ENCODE results near the gene PCDHGB4.
"Not testable (repeated sequence)": the region's sequence is repeated elsewhere in the genome, so short reads cannot be mapped to it uniquely, and the experiment has no call there.

The PCDHGB4 gene

DNA sequence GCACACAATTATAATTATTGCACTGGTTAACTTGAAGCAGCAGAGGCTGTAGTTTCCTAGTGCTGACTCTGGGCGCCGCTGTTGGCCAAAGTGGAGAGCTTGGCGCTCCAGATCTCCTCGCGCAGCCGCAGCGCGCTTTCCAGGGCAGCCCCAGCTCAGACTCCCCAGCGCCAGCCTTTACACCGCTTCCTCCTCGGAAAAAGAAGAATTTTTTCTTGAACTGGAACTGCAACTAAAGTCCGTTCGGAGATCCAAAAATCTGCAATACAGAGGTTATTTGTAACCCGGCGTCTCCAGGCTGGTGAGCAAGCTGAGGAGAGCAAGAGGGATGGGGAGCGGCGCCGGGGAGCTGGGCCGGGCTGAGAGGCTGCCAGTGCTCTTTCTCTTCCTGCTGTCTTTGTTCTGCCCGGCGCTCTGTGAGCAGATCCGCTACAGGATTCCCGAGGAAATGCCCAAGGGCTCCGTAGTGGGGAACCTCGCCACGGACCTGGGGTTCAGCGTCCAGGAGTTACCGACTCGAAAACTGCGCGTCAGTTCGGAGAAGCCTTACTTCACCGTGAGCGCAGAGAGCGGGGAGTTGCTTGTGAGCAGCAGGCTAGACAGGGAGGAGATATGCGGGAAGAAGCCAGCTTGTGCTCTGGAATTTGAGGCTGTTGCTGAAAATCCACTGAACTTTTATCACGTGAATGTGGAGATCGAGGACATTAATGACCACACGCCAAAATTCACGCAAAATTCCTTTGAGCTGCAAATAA is at the start of gene PCDHGB4:
Gene PCDHGB4, plus strand, starts transcription at position 142 of the 755 bp plus-strand sequence. Its CDS starts 187 bp downstream, at position 329.
- not testable (repeated sequence) for DNase-seq (ENCODE audit: low spot score)
- TF ChIP-seq, protein P1, sequence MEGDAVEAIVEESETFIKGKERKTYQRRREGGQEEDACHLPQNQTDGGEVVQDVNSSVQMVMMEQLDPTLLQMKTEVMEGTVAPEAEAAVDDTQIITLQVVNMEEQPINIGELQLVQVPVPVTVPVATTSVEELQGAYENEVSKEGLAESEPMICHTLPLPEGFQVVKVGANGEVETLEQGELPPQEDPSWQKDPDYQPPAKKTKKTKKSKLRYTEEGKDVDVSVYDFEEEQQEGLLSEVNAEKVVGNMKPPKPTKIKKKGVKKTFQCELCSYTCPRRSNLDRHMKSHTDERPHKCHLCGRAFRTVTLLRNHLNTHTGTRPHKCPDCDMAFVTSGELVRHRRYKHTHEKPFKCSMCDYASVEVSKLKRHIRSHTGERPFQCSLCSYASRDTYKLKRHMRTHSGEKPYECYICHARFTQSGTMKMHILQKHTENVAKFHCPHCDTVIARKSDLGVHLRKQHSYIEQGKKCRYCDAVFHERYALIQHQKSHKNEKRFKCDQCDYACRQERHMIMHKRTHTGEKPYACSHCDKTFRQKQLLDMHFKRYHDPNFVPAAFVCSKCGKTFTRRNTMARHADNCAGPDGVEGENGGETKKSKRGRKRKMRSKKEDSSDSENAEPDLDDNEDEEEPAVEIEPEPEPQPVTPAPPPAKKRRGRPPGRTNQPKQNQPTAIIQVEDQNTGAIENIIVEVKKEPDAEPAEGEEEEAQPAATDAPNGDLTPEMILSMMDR (IDR thresholded peaks at IDR 0.05; ENCODE audit: extremely low read depth, missing control alignments) = peak; percentile 47

DNA sequence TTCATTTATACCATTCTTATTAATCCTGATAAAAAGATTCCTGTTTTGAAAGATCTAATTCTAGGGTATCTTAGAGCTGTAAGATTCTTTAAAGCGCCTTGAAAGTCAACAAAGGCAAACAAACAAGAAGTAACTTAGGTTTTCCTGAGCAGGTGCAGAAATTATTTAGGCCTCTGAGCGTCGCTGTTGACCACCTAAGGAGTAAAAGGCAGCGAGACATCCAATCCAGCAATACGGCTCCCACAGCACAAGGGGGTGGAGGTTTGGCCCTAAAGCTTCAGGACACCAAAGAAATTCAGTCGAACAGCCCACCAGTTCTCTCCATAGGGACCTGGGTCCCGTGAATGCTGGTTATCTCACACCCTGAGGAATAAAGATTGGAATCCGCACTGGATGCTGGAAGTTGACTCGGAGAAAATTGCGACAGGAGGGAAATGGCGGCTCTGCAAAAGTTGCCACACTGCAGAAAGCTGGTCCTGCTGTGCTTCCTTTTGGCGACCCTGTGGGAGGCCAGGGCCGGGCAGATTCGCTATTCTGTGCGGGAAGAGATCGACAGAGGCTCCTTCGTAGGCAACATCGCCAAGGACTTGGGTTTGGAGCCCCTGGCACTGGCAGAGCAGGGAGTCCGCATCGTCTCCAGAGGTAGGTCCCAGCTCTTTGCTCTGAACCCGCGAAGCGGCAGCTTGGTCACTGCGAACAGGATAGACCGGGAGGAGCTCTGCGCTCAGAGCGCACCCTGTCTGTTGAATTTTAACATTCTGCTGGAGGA is 48.8 kb upstream of the PCDHGB4 start, which contains the start of gene PCDHGA2:
Gene PCDHGA2, plus strand, starts transcription at position 223 of the 769 bp plus-strand sequence.
- TF ChIP-seq, protein P1 (IDR thresholded peaks at IDR 0.05; ENCODE audit: extremely low read depth, missing control alignments) = peak; percentile 24
- peak; percentile 72 for DNase-seq (ENCODE audit: low spot score)

DNA sequence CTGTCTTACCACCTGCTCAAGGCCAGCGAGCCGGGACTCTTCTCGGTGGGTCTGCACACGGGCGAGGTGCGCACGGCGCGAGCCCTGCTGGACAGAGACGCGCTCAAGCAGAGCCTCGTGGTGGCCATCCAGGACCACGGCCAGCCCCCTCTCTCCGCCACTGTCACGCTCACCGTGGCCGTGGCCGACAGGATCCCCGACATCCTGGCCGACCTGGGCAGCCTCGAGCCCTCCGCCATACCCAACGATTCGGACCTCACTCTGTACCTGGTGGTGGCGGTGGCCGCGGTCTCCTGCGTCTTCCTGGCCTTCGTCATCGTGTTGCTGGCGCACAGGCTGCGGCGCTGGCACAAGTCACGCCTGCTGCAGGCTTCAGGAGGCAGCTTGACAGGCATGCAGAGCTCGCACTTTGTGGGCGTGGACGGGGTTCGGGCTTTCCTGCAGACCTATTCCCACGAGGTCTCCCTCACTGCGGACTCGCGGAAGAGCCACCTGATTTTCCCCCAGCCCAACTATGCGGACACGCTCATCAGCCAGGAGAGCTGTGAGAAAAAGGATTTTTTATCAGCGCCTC is 46.6 kb upstream of the PCDHGB4 start:
- not testable (repeated sequence) for DNase-seq (ENCODE audit: low spot score)

- DNase-seq (ENCODE audit: low spot score) = no peak
- TF ChIP-seq, protein P1 (IDR thresholded peaks at IDR 0.05; ENCODE audit: extremely low read depth, missing control alignments) = no peak
These were observed 44.7 kb upstream of the PCDHGB4 start for GRCh38 chr5:141342773-141343172.

DNA sequence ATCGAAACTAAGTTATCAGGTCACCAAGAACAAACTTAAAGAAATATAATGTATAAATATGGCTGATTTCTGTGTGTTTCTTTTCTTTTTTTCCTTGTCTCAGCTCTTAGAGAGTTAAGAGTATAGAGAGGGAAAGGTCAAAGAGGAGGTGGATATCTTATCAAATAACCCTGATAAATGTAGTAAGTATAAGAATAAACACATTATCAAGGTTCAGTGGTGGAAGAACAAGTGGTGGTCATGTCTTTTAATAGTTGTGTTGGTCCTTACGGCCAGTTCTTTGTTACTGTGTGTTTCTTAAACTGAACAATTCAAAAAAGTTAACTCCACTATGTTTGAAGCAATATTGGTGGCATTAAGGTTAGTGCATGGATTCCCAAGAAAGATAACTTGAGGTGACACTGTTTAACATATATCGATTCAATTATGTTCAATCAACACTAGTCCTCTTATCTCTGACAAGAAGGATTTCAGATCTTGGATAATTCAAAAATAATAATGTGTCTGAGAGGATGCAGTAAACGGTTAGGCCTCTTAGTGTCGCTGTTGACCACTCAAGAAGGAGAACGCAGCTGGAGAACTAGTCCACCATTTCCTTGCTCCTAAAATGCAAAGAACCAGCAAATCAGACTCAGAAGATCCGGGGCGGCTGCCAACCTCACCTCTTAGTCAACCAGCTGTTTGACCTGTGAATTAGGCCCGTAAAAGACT is 44.1 kb upstream of the PCDHGB4 start, which contains the start of gene PCDHGA3:
Gene PCDHGA3, plus strand, starts transcription at position 588 of the 711 bp plus-strand sequence. CDS start 205 bp downstream, outside the sequence.
- DNase-seq (ENCODE audit: low spot score) = peak; percentile 69
- TF ChIP-seq, protein P1 (IDR thresholded peaks at IDR 0.05; ENCODE audit: extremely low read depth, missing control alignments) = peak; percentile 3

DNA sequence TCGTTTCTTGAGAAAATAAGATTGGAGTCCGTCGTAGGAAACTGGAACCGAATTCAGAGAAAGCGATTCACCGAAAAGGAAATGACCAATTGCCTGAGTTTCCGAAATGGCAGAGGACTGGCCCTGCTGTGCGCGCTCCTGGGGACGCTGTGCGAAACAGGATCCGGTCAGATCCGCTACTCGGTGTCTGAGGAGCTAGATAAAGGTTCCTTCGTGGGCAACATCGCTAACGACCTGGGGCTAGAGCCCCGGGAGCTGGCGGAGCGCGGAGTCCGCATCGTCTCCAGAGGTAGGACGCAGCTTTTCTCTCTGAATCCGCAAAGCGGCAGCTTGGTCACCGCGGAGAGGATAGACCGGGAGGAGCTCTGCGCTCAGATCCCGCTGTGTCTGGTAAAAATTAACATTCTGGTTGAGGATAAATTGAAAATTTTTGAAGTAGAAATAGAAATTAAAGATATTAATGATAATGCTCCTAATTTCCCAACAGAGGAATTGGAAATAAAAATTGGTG is 43.5 kb upstream of the PCDHGB4 start:
- TF ChIP-seq, protein P1 (IDR thresholded peaks at IDR 0.05; ENCODE audit: extremely low read depth, missing control alignments) = no peak
- DNase-seq (ENCODE audit: low spot score) = no peak

- TF ChIP-seq, protein P1 (IDR thresholded peaks at IDR 0.05; ENCODE audit: extremely low read depth, missing control alignments) = no peak
- no peak for DNase-seq (ENCODE audit: low spot score)
These were observed 42.2 kb upstream of the PCDHGB4 start for GRCh38 chr5:141345327-141345726.

GRCh38 chr5:141346017-141346416 is 41.5 kb upstream of the PCDHGB4 start:
- DNase-seq (ENCODE audit: low spot score) = not testable (repeated sequence)

Measured in GM20000 (cell line).